ENCODE results near the gene LRCH1. TPM values are rescaled to one million over a fixed set of nuclear protein-coding genes. Genes with fewer than 3 reads are reported as not detected.

LRCH1 gene
- total and polyA plus RNA-seq, 8 donors = 2.0 to 10.5 (median 3.8) TPM

DNA sequence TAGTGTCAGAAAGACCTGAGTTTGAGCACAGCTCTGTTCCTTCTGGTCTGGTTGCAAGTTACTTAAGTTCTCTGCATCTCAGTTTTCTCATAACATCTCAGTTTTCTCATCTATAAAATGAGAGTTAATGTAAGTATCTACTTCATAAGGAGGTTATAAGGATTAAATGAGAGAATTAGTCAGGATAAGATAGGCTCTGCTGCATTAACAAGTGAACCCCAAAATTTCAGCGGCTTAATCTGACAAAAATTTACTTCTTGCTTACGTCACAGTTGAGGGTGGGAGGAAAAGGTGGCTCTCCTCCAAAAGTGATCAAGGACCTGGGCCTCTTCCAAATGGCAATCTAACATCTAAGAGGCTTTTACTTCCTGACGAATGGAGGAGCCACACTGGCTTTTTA is 31.5 kb upstream of the LRCH1 start:
- WGBS, 2 donors = 60 to 64% methylated on average over 3 of the region's 3 CpGs
- DNase-seq (no peak), FAIRE-seq (no peak), ATAC-seq (no peak)
- no peak overlapping the region for H3K4me3 ChIP-seq
- no peak overlapping the region for H3K27ac ChIP-seq
- no peaks in the 10 kb centered on the region for H3K27me3 ChIP-seq
- H3K4me1 ChIP-seq = no peaks in the 10 kb centered on the region
- TF ChIP-seq CTCF (IDR thresholded peaks at IDR 0.05) = no peak
- H3K9me3 ChIP-seq = no peaks in the 10 kb centered on the region
- intact Hi-C loops (cut with DNase I) = no loop called here
- no peaks in the 10 kb centered on the region for H3K36me3 ChIP-seq

- intact Hi-C loops (cut with DNase I) = no loop called here
- Histone ChIP-seq H3K36me3 (no peaks in the 10 kb centered on the region), H3K27ac (no peak overlapping the region), H3K4me1 (no peaks in the 10 kb centered on the region), H3K4me3 (no peak overlapping the region), H3K27me3 (no peaks in the 10 kb centered on the region), H3K9me3 (no peaks in the 10 kb centered on the region)
- FAIRE-seq (no peak), DNase-seq (no peak), ATAC-seq (no peak)
- TF ChIP-seq CTCF (IDR thresholded peaks at IDR 0.05) = no peak
- 43 to 53% methylated on average over 4 of the region's 4 CpGs for WGBS, 2 donors
These were observed 30.8 kb upstream of the LRCH1 start for GRCh38 chr13:46521921-46522747.

DNA sequence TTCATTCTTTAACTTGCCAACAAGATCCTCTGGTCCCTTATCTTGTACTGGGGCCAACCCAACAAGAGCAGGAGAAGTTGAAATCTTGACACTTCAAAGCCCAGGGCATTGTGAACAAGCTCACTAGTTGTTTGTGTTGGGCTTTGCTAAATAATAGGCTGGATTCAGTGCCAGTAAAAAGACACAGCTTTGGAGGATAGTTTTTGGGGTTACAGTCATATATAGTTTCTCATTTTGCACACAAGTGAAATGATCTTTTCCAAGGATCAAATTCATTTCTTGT is 30.3 kb upstream of the LRCH1 start:
- TF ChIP-seq CTCF (IDR thresholded peaks at IDR 0.05) = no peak
- FAIRE-seq (no peak), ATAC-seq (no peak), DNase-seq (no peak)
- Histone ChIP-seq H3K4me1 (no peaks in the 10 kb centered on the region), H3K4me3 (no peak overlapping the region), H3K27ac (no peak overlapping the region), H3K36me3 (no peaks in the 10 kb centered on the region), H3K27me3 (no peaks in the 10 kb centered on the region), H3K9me3 (no peaks in the 10 kb centered on the region)
- intact Hi-C loops (cut with DNase I) = no loop called here

GRCh38 chr13:46523972-46524752 is 28.8 kb upstream of the LRCH1 start:
- Histone ChIP-seq H3K27ac (no peak overlapping the region), H3K4me1 (no peaks in the 10 kb centered on the region), H3K4me3 (no peak overlapping the region), H3K36me3 (no peaks in the 10 kb centered on the region), H3K27me3 (no peaks in the 10 kb centered on the region), H3K9me3 (no peaks in the 10 kb centered on the region)
- FAIRE-seq (no peak), ATAC-seq (peak in 1 of 4 donors; percentile 22), DNase-seq (no peak)
- intact Hi-C loops (cut with DNase I) = no loop called here
- no peak for TF ChIP-seq CTCF (IDR thresholded peaks at IDR 0.05)
- WGBS, 2 donors = 73 to 81% methylated on average over 2 of the region's 2 CpGs

Measured in pancreas (tissue), 10 donors.